HG03378 (cell line): ENCODE data around the gene GSG1.
"Not testable (repeated sequence)": the region's sequence is repeated elsewhere in the genome, so short reads cannot be mapped to it uniquely, and the experiment has no call there.

ENCODE experiments used
- ATAC-seq: cut with Tn5 transposase; IDR thresholded peaks from one replicate; pipeline ENCODE4 v1.9.1; 2021; ENCODE audit warnings: mild to moderate bottlenecking, moderate library complexity; ENCODE audit not compliant: unreplicated experiment

GSG1 gene

DNA sequence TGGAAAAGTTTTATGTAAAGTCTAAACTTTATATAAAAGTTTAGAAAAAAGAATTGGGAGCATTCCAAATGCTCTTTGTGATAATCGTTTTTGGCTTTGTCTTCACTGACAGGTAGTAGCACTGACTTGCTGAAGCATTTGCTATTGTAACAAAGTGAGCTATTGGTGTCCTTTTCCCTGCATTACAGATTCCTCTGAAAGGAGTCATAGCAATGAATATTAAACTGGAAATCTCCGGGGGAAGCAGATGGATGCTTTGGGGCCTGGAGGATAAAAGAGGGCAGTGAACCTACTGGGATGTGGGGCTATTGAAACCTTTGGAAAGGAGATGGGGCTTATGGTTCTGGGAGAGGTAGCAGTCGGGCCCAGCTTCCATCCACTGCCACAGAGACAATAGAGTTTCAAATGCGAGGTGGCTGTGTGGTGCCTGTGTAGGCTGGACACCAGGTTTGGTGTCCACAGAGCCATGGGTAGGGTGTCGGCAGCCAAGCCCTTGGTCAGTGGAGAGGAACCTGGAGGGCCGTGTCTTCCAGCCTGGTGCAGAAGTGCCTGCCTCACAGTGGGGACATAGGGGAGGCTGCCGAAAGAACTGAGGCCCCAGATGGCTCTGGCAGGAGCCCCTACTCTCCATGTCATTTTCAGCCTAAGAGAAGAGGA lies 10.1 kb downstream of the GSG1 start:
- ATAC-seq, result no peak

- no peak for ATAC-seq
Observed at GRCh38 chr12:13091832-13092231, 11.6 kb downstream of the GSG1 start.

- no peak for ATAC-seq
Observed at GRCh38 chr12:13090054-13090453, 13.4 kb downstream of the GSG1 start.

- ATAC-seq, result no peak
Observed at GRCh38 chr12:13088496-13088895, 15.0 kb downstream of the GSG1 start.

DNA sequence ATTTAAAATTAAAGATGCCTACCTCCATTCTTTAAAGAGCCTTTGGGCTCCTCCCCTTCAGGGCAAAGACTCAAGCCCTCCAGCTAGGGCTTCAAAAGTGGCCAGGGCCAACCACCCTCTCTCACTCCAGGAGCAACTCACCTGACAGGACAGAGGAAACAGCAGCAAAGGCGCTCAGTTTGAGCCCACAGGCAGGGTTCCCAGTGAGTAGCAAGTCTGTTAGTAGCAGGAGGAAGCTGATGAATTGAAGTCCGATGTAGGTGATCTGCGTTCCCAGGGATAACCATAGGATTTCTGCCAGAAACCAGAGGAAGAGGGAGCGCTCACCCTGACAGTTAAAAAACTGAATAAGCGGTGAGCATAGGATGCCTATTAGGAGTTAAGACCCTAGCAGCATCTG lies 15.7 kb downstream of the GSG1 start:
- ATAC-seq, result no peak

GRCh38 chr12:13085968-13086686 lies 17.3 kb downstream of the GSG1 start:
- no peak for ATAC-seq

GRCh38 chr12:13084898-13085640 lies 18.4 kb downstream of the GSG1 start:
- ATAC-seq, result no peak

DNA sequence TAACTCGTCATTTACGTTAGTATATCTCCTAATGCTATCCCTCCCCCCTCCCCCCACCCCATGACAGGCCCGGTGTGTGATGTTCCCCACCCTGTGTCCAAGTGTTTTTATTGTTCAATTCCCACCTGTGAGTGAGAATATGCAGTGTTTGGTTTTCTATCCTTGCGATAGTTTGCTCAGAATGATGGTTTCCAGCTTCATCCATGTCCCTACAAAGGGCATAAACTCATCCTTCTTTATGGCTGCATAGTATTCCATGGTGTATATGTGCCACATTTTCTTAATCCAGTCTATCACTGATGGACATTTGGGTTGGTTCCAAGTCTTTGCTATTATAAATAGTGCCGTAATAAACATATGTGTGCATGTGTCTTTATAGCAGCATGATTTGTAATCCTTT lies 19.8 kb downstream of the GSG1 start:
- ATAC-seq, result not testable (repeated sequence)

DNA sequence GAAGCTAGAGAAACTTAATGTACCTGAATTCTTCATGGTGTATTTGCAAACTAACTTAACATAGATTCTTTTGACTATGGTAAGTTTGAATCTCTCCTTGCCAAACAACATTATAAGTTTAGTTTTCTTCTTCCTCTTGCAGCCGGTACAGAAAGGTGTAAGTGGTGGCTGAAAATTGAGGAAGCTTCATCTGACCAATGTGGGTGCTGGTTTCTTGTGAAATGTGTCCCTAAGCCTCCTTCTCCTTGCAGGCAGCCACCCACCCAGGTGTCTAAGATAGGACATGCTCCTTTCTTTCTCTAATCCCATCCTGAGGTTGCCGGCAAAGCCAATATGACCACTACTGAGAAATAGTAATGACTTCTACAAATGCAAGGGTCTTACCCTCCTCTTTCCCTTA lies 20.6 kb downstream of the GSG1 start:
- ATAC-seq, result no peak

GRCh38 chr12:13080266-13080665 lies 23.2 kb downstream of the GSG1 start:
- no peak for ATAC-seq

DNA sequence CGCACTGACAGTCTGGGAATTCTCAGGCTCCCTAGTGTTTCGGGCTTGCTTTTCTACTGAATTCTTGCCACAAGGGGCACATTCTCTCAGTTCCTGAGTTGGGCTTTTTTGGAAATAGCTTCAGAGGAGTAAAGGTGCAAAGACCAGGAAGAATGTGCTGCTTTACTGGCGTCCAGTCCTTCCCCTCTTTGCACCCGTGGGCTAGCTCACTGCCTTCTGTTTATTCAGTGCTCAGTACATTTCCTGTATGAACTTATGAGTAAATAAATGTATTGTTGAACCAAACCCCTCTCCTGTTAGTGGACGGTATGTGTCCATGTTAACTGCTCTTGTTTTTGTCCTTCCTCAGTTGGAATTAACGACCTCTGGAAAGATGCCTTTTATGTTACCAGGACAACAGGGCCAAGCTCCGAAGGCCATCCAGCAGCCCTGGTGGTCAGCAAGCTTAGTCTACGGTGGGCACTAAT lies 24.0 kb downstream of the GSG1 start:
- ATAC-seq, result no peak

DNA sequence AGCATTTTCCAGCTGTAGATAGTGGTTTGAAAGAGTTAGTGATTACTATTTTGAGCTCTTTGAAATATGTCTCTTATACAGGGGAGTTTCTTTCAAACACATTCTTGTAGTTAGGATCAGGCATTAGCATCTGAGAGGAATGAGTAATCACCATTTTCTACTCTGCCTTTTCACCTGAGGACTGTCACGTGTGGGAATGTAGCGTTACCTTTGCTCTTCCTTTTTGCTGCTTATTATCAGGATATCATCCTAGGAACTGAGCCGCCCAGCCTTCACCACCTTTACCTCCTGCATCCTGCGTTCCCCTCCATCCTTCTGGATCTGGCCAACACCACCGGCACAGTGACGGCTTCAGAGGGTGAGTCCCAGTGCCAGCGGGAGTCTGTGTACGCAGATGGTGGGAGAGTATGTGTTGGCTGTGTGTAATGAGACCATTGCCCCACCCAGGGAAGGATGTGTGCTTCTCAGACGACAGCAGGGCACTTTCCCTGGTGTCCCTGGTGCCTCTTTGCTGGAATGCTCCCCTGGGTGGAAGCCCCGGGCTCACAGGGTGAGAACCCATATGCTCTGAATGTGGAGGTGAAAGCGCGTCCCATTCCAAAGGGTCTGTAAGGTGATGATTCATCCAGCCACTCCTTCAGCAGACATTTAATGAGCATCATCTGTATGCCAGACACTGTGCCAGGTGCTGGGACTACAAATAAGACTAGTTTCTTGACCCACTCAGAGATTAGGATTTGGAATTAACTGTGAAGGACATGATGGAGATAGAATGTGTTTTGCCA lies 27.5 kb downstream of the GSG1 start:
- no peak for ATAC-seq

GRCh38 chr12:13075118-13075480 lies 28.4 kb downstream of the GSG1 start:
- ATAC-seq, result no peak

- no peak for ATAC-seq
Observed at GRCh38 chr12:13074396-13075117, 28.9 kb downstream of the GSG1 start.

GRCh38 chr12:13073173-13073572 lies 30.3 kb downstream of the GSG1 start:
- ATAC-seq, result no peak

GRCh38 chr12:13071305-13072280 lies 31.9 kb downstream of the GSG1 start:
- ATAC-seq, result no peak

DNA sequence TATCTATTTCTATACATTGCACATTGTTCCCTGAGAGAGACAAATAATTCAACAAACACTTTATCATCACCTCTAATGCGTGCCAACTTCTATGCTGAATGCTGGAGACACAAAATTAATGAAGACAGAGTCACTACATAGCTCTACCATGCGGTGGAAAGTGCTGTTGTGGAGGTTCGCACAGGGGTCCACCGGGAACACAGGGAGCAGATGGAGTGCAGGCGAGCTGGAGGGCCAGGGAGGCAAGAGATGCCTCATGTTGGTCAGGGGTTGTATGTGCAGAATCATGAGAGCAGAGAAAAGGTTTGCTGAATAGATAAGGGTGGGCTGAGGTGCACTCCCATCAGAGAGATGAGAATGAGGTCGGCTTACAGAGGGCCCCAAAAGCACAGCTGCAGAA lies 34.1 kb downstream of the GSG1 start:
- no peak for ATAC-seq

GRCh38 chr12:13067322-13067721 lies 36.1 kb downstream of the GSG1 start:
- ATAC-seq, result no peak

DNA sequence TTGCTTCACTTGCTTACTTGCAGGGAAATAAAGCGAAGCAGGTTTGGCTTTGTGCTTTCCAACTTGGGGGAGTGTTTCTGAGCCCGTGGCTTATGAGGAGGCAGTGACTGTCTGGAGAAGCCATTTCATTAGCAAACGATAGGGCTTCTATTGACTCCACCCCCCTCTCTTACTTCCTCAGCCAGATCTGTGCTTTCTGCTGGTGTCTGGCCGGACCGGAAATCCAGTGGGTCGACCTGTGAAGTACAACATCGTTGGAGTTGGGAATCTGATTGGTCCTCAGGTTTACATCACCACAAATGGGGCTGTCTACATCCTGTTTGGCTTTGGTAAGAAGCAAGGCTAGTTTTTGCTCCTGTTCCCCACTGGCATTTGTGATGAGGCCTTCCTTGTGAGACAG lies 37.0 kb downstream of the GSG1 start:
- no peak for ATAC-seq
